DND-41 (cell line): ENCODE data around the gene CR1L.
A peak's percentile ranks its signal among the peaks of the same experiment; 100 is the strongest.

Experiments used
- ATAC-seq: fragments of 200-7000 bp; cut with Tn5 transposase; 3 replicates; pipeline ENCODE4 v1.9.1; 2021; ENCODE audit warnings: low read depth; ENCODE audit not compliant: insufficient read depth
- DNase-seq: peaks from one replicate; pipeline ENCODE4 v3.0.0-alpha.2; 2020
- H2AFZ ChIP-seq: 2 replicates; pipeline ENCODE4 v1.6.0; 2012; ENCODE audit warnings: low read depth, low read length
- H3K27ac ChIP-seq: 2 replicates; pipeline ENCODE4 v1.5.1; 2012; ENCODE audit warnings: low read length, inconsistent platforms
- H3K27me3 ChIP-seq: fragments of 200-600 bp; sonication (generic); 2 replicates; pipeline ENCODE4 v1.6.0; 2012; ENCODE audit warnings: low read length, mild to moderate bottlenecking, inconsistent platforms; ENCODE audit not compliant: insufficient read depth, poor library complexity
- H3K36me3 ChIP-seq: 2 replicates; pipeline ENCODE4 v1.5.1; 2012; ENCODE audit warnings: low read length, inconsistent platforms; ENCODE audit not compliant: insufficient read depth
- H3K4me1 ChIP-seq: 2 replicates; pipeline ENCODE4 v1.5.1; 2012; ENCODE audit warnings: mild to moderate bottlenecking, low read length; ENCODE audit not compliant: insufficient read depth
- H3K4me2 ChIP-seq: 2 replicates; pipeline ENCODE4 v1.6.0; 2012; ENCODE audit warnings: mild to moderate bottlenecking, moderate library complexity, low read length, inconsistent platforms; ENCODE audit not compliant: insufficient read depth
- H3K4me3 ChIP-seq, 2 experiments: fragments of 200-600 bp in 1 of 2; shearing (Covaris generic) in 1 of 2; 2 replicates each; pipeline ENCODE4 v1.5.1; 2012 to 2016; ENCODE audit warnings: inconsistent platforms in 2 of 2, low read length in 2 of 2, mild to moderate bottlenecking in 2 of 2, low read depth in 1 of 2, moderate library complexity in 1 of 2
- H3K79me2 ChIP-seq: 2 replicates; pipeline ENCODE4 v1.6.0; 2012; ENCODE audit warnings: low read length, inconsistent platforms; ENCODE audit not compliant: insufficient read depth
- H3K9ac ChIP-seq: 2 replicates; pipeline ENCODE4 v1.6.0; 2012; ENCODE audit warnings: low read depth, mild to moderate bottlenecking, inconsistent platforms, low read length, moderate library complexity
- H3K9me3 ChIP-seq: 2 replicates; pipeline ENCODE4 v1.5.1; 2012; ENCODE audit warnings: low read length, moderate library complexity, mild to moderate bottlenecking, inconsistent platforms; ENCODE audit not compliant: insufficient read depth, severe bottlenecking
- H4K20me1 ChIP-seq: 2 replicates; pipeline ENCODE4 v1.6.0; 2012; ENCODE audit warnings: low read length; ENCODE audit not compliant: insufficient read depth
- CTCF ChIP-seq: IDR thresholded peaks from 2 replicates; pipeline ENCODE4 v1.5.1; 2012; ENCODE audit warnings: borderline replicate concordance, low read length, moderate library complexity, mild to moderate bottlenecking; ENCODE audit not compliant: poor library complexity, severe bottlenecking; ENCODE audit errors: extremely low read depth
- EZH2 ChIP-seq: IDR thresholded peaks from 3 replicates; pipeline ENCODE4 v1.6.1; 2012; ENCODE audit warnings: borderline replicate concordance, low read depth, mild to moderate bottlenecking, moderate library complexity, low read length, inconsistent platforms; ENCODE audit not compliant: severe bottlenecking

CR1L gene

GRCh38 chr1:207754974-207755700 lies 110.2 kb downstream of the CR1L start:
- no peak for TF ChIP-seq CTCF
- peaks cover 47% of the 10 kb centered on the region for H4K20me1 ChIP-seq
- H3K27me3 ChIP-seq, result no peaks in the 10 kb centered on the region
- ATAC-seq (no peak), DNase-seq (no peak)
- H3K27ac ChIP-seq, result no peak overlapping the region
- peaks cover 43% of the 10 kb centered on the region for H3K4me1 ChIP-seq
- no peak overlapping the region for H3K4me3 ChIP-seq
- H3K4me2 ChIP-seq, result peak overlapping the region; percentile 81
- peaks cover 83% of the 10 kb centered on the region for H3K79me2 ChIP-seq
- H3K9ac ChIP-seq, result no peak overlapping the region
- peaks cover 41% of the 10 kb centered on the region for H3K36me3 ChIP-seq
- H2AFZ ChIP-seq, result no peak overlapping the region
- H3K9me3 ChIP-seq, result no peaks in the 10 kb centered on the region

GRCh38 chr1:207755846-207756693 lies 111.1 kb downstream of the CR1L start:
- Histone ChIP-seq H3K27ac (no peak overlapping the region; the same call in 1 of the 2 replicates), H3K36me3 (peaks cover 49% of the 10 kb centered on the region), H4K20me1 (peaks cover 47% of the 10 kb centered on the region), H3K4me3 (no peak overlapping the region), H3K27me3 (no peaks in the 10 kb centered on the region), H3K9me3 (no peaks in the 10 kb centered on the region), H3K9ac (no peak overlapping the region), H3K4me1 (peaks cover 34% of the 10 kb centered on the region), H2AFZ (no peak overlapping the region), H3K4me2 (peak overlapping the region; percentile 81; the same call in 1 of the 2 replicates), H3K79me2 (peaks cover 75% of the 10 kb centered on the region)
- no peak for ATAC-seq
- no peak for DNase-seq
- no peak for TF ChIP-seq EZH2
- TF ChIP-seq CTCF, result no peak

DNA sequence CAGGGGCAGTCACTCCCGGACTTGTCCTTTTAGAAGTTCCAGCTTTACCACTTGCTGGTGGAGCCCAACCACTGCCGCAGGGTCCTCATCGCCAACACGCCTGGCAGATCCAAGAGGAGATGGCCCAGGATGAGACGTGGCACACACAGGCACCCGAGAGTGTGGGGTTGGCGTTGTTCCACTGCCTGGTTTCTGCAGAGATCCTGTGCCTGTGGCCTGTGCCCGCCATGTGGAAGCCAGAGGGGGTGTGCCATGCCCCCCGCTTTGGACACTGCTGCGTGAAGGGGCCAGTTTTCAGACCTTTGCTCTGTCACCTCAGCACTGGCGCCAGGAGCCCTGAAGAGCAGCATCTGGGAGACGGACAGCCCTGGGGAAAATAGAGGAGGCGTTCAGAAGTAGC lies 117.7 kb downstream of the CR1L start:
- TF ChIP-seq EZH2 (no peak), CTCF (no peak)
- Histone ChIP-seq H3K4me2 (no peak overlapping the region), H3K27me3 (no peaks in the 10 kb centered on the region), H2AFZ (no peak overlapping the region), H3K9ac (no peak overlapping the region), H3K4me3 (no peak overlapping the region), H4K20me1 (peaks cover 8% of the 10 kb centered on the region), H3K79me2 (peaks cover 15% of the 10 kb centered on the region; the same call in 1 of the 2 replicates), H3K36me3 (peaks cover 94% of the 10 kb centered on the region), H3K9me3 (no peaks in the 10 kb centered on the region), H3K27ac (no peak overlapping the region), H3K4me1 (no peaks in the 10 kb centered on the region)
- ATAC-seq (no peak), DNase-seq (no peak)
